Activated T-cell treated with anti-CD3 and anti-CD28 coated beads, Interleukin-2, amount 50 U/mL, for 4 hours (primary cell): ENCODE results near the gene MYO9A. TPM values are rescaled to one million over a fixed set of nuclear protein-coding genes. Genes with fewer than 3 reads are reported as not detected.
A peak's percentile ranks its signal among the peaks of the same experiment; 100 is the strongest.

Experiments
- ATAC-seq, 2 donors: fragments of 200-7000 bp; cut with Tn5 transposase; one replicate each; pipeline ENCODE4 v1.10.0; 2021
- DNase-seq: peaks from one replicate; pipeline ENCODE4 v3.0.0-alpha.2; 2020
- H3K27me3 Mint-ChIP-seq: one replicate; pipeline ENCODE4 v1.8.0; 2021; ENCODE audit warnings: low read depth, mixed read lengths
- H3K36me3 Mint-ChIP-seq: one replicate; pipeline ENCODE4 v1.8.0; 2022; ENCODE audit warnings: mixed read lengths; ENCODE audit not compliant: insufficient read depth
- H3K4me1 Mint-ChIP-seq: one replicate; pipeline ENCODE4 v1.8.0; 2021; ENCODE audit warnings: low read depth, mixed read lengths
- H3K4me3 Mint-ChIP-seq: one replicate; pipeline ENCODE4 v1.8.0; 2021; ENCODE audit warnings: mild to moderate bottlenecking, moderate library complexity, mixed read lengths
- H3K9me3 Mint-ChIP-seq: one replicate; pipeline ENCODE4 v1.8.0; 2021; ENCODE audit warnings: mixed read lengths
- total RNA-seq, 3 donors: library from RNA; stranded (reverse); gene quantifications; one replicate each; pipeline ENCODE4 v1.2.1, GENCODE V29; 2021

MYO9A gene
- total RNA-seq, 3 donors from 2014 or later: 15.9 to 18.9 (median 17.1) TPM

GRCh38 chr15:71823801-71824200, 294.1 kb downstream of the MYO9A start:
- no peaks in the 10 kb centered on the region for H3K27me3 Mint-ChIP-seq
- DNase-seq (no peak), ATAC-seq (no peak)
- H3K9me3 Mint-ChIP-seq: peaks cover 42% of the 10 kb centered on the region
- H3K4me3 Mint-ChIP-seq: no peak overlapping the region
- no peaks in the 10 kb centered on the region for H3K4me1 Mint-ChIP-seq
- H3K36me3 Mint-ChIP-seq: peaks cover 65% of the 10 kb centered on the region

- H3K4me1 Mint-ChIP-seq: no peaks in the 10 kb centered on the region
- peaks cover 48% of the 10 kb centered on the region for H3K9me3 Mint-ChIP-seq
- no peaks in the 10 kb centered on the region for H3K27me3 Mint-ChIP-seq
- H3K36me3 Mint-ChIP-seq: peaks cover 57% of the 10 kb centered on the region
- ATAC-seq (no peak), DNase-seq (no peak)
- no peak overlapping the region for H3K4me3 Mint-ChIP-seq
Observed at GRCh38 chr15:71822890-71823630, 294.9 kb downstream of the MYO9A start.

GRCh38 chr15:71821547-71822129, 296.3 kb downstream of the MYO9A start:
- no peaks in the 10 kb centered on the region for H3K4me1 Mint-ChIP-seq
- no peaks in the 10 kb centered on the region for H3K27me3 Mint-ChIP-seq
- ATAC-seq (no peak), DNase-seq (no peak)
- peaks cover 51% of the 10 kb centered on the region for H3K9me3 Mint-ChIP-seq
- no peak overlapping the region for H3K4me3 Mint-ChIP-seq
- H3K36me3 Mint-ChIP-seq: peaks cover 44% of the 10 kb centered on the region

GRCh38 chr15:71820127-71820526, 297.8 kb downstream of the MYO9A start:
- Mint-ChIP-seq H3K36me3 (peaks cover 29% of the 10 kb centered on the region), H3K27me3 (no peaks in the 10 kb centered on the region), H3K4me3 (no peak overlapping the region), H3K4me1 (no peaks in the 10 kb centered on the region), H3K9me3 (peaks cover 51% of the 10 kb centered on the region)
- DNase-seq: no peak
- no peak for ATAC-seq

GRCh38 chr15:71817351-71817750, 300.6 kb downstream of the MYO9A start:
- H3K4me1 Mint-ChIP-seq: no peaks in the 10 kb centered on the region
- DNase-seq: no peak
- peaks cover 5% of the 10 kb centered on the region for H3K36me3 Mint-ChIP-seq
- no peak for ATAC-seq
- no peak overlapping the region for H3K4me3 Mint-ChIP-seq
- H3K27me3 Mint-ChIP-seq: no peaks in the 10 kb centered on the region
- peaks cover 32% of the 10 kb centered on the region for H3K9me3 Mint-ChIP-seq

- H3K4me3 Mint-ChIP-seq: no peak overlapping the region
- no peaks in the 10 kb centered on the region for H3K4me1 Mint-ChIP-seq
Observed at GRCh38 chr15:71815301-71815700, 302.6 kb downstream of the MYO9A start.

GRCh38 chr15:71813723-71814470, 304.1 kb downstream of the MYO9A start:
- DNase-seq (no peak), ATAC-seq (no peak)
- no peaks in the 10 kb centered on the region for H3K4me1 Mint-ChIP-seq
- H3K36me3 Mint-ChIP-seq: no peaks in the 10 kb centered on the region
- H3K4me3 Mint-ChIP-seq: no peak overlapping the region
- H3K9me3 Mint-ChIP-seq: peaks cover 10% of the 10 kb centered on the region
- no peaks in the 10 kb centered on the region for H3K27me3 Mint-ChIP-seq

More at GRCh38 chr15:71815301-71815700, 302.6 kb downstream of the MYO9A start:
- no peak for ATAC-seq
- no peaks in the 10 kb centered on the region for H3K27me3 Mint-ChIP-seq
- H3K9me3 Mint-ChIP-seq: peaks cover 18% of the 10 kb centered on the region
- no peak for DNase-seq
- H3K36me3 Mint-ChIP-seq: no peaks in the 10 kb centered on the region

- H3K4me3 Mint-ChIP-seq: no peak overlapping the region
- DNase-seq: no peak
- peak in 1 of 2 donors; percentile 14 for ATAC-seq
- H3K9me3 Mint-ChIP-seq: peaks cover 3% of the 10 kb centered on the region
- H3K36me3 Mint-ChIP-seq: no peaks in the 10 kb centered on the region
- H3K4me1 Mint-ChIP-seq: no peaks in the 10 kb centered on the region
- no peaks in the 10 kb centered on the region for H3K27me3 Mint-ChIP-seq
Observed at GRCh38 chr15:71812966-71813722, 304.8 kb downstream of the MYO9A start.

GRCh38 chr15:71811752-71812735, 305.9 kb downstream of the MYO9A start:
- Mint-ChIP-seq H3K4me1 (no peaks in the 10 kb centered on the region), H3K4me3 (no peak overlapping the region), H3K9me3 (no peaks in the 10 kb centered on the region), H3K36me3 (no peaks in the 10 kb centered on the region), H3K27me3 (no peaks in the 10 kb centered on the region)
- ATAC-seq (no peak), DNase-seq (no peak)

GRCh38 chr15:71811036-71811736, 306.8 kb downstream of the MYO9A start:
- no peaks in the 10 kb centered on the region for H3K4me1 Mint-ChIP-seq
- ATAC-seq: no peak

GRCh38 chr15:71810256-71811035, 307.5 kb downstream of the MYO9A start, which contains the start of gene NR2E3:
Gene NR2E3 (plus strand): TSS chr15:71810554. CDS start chr15:71810744, 190 bp downstream.
- Mint-ChIP-seq H3K9me3 (no peaks in the 10 kb centered on the region), H3K4me3 (no peak within 1 kb of the TSS), H3K36me3 (no peaks in the 10 kb centered on the region), H3K4me1 (no peaks in the 10 kb centered on the region), H3K27me3 (peaks cover 2% of the 10 kb centered on the region)
- ATAC-seq (no peak), DNase-seq (no peak)

More at GRCh38 chr15:71811036-71811736, 306.8 kb downstream of the MYO9A start:
- no peaks in the 10 kb centered on the region for H3K36me3 Mint-ChIP-seq
- DNase-seq: no peak
- no peaks in the 10 kb centered on the region for H3K27me3 Mint-ChIP-seq
- H3K9me3 Mint-ChIP-seq: no peaks in the 10 kb centered on the region
- no peak overlapping the region for H3K4me3 Mint-ChIP-seq

- Mint-ChIP-seq H3K27me3 (peaks cover 2% of the 10 kb centered on the region), H3K36me3 (no peaks in the 10 kb centered on the region), H3K4me3 (no peak overlapping the region), H3K4me1 (no peaks in the 10 kb centered on the region), H3K9me3 (no peaks in the 10 kb centered on the region)
- DNase-seq: no peak
- no peak for ATAC-seq
Observed at GRCh38 chr15:71809346-71809745, 308.6 kb downstream of the MYO9A start.
